NCI-H345 treated with DMSO at 0.1 percent for 48 hours (cell line): ENCODE measurements around the gene PXYLP1.

Experiments used
- DNase-seq: peaks from one replicate; lab custom pipeline; 2025; ENCODE audit not compliant: unreplicated experiment; lab: John Stamatoyannopoulos, UW

PXYLP1 gene

GRCh38 chr3:141342386-141342785, 110.8 kb downstream of the PXYLP1 start:
- DNase-seq: no peak

GRCh38 chr3:141343077-141343476, 111.5 kb downstream of the PXYLP1 start:
- DNase-seq: no peak

GRCh38 chr3:141343865-141344271, 112.2 kb downstream of the PXYLP1 start:
- no peak for DNase-seq
